Measurements from ENCODE around the gene SEMA7A.

- no peak for TF ChIP-seq CTCF (IDR thresholded peaks at IDR 0.05)
- no peak for TF ChIP-seq POLR2A (IDR thresholded peaks at IDR 0.05)
These were observed 25.4 kb downstream of the SEMA7A start for GRCh38 chr15:74408385-74408784.
